Kidney (tissue), 14 donors: Measurements from ENCODE around the gene DENND2A. TPM values are rescaled to one million over a fixed set of nuclear protein-coding genes. Genes with fewer than 3 reads are reported as not detected.

Experiments used
- DNase-seq, 5 donors: peaks; one replicate each; pipeline ENCODE4 v3.0.0-alpha.2; 2013 to 2020
- FAIRE-seq: peaks from 2 replicates; lab custom pipeline; 2012; peaks lifted over from hg19 to GRCh38; lab: Jason Lieb, UNC
- H3K27ac ChIP-seq, 2 donors: one replicate each; pipeline ENCODE4 v1.7.0; 2013; ENCODE audit warnings: low read depth in 2 of 2, low read length in 2 of 2, inconsistent platforms in 1 of 2
- H3K27me3 ChIP-seq: one replicate; pipeline ENCODE4 v1.7.1; 2013; ENCODE audit warnings: low read length, inconsistent platforms; ENCODE audit not compliant: control insufficient read depth, insufficient read depth
- H3K36me3 ChIP-seq, 3 donors: one replicate each; pipeline versions ENCODE4 v1.7.0 to v1.7.1; 2013; ENCODE audit warnings: low read length in 3 of 3, control low read depth in 1 of 3, inconsistent platforms in 1 of 3; ENCODE audit not compliant: insufficient read depth in 3 of 3, control insufficient read depth in 2 of 3
- H3K4me1 ChIP-seq, 3 donors: one replicate each; pipeline versions ENCODE4 v1.7.0 to v1.7.1; 2013; ENCODE audit warnings: low read length in 3 of 3, inconsistent platforms in 1 of 3, low read depth in 1 of 3; ENCODE audit not compliant: control insufficient read depth in 2 of 3, insufficient read depth in 2 of 3
- H3K4me3 ChIP-seq, 3 donors: one replicate each; pipeline versions ENCODE4 v1.7.0 to v1.8.1; 2013; ENCODE audit warnings: low read length in 3 of 3, control low read depth in 1 of 3, inconsistent platforms in 1 of 3
- H3K9ac ChIP-seq, 3 donors: one replicate each; pipeline versions ENCODE4 v1.7.0 to v1.7.1; 2013; ENCODE audit warnings: low read length in 3 of 3, control low read depth in 1 of 3, inconsistent platforms in 1 of 3
- H3K9me3 ChIP-seq, 3 donors: one replicate each; pipeline versions ENCODE4 v1.7.0 to v1.7.1; 2013; ENCODE audit warnings: low read length in 3 of 3, control low read depth in 1 of 3, inconsistent platforms in 1 of 3; ENCODE audit not compliant: control insufficient read depth in 2 of 3, insufficient read depth in 1 of 3
- intact Hi-C: fragments of 100-400 bp; cut with DNase I; formaldehyde crosslinking; loops from one replicate; pipeline ENCODE4 v1.11.1; 2022
- polyA plus RNA-seq: library from polyadenylated mRNA; stranded (reverse); fragments of 350-450 nt; fragmentation: Illumina TruSeq; extraction: RNeasy Lipid Tissue Mini Kit (QIAGEN cat#74804); gene quantifications from one replicate; pipeline ENCODE4 v1.2.3, GENCODE V29; 2014; ENCODE audit warnings: low read depth, low replicate concordance; ENCODE audit not compliant: insufficient read depth
- total RNA-seq: library from RNA; stranded (reverse); fragmentation: NEBNext Ultra II Directional; extraction: Animal tissue kit (Norgen Biotek cat#: 25700); gene quantifications from one replicate; pipeline ENCODE4 v1.2.1, GENCODE V29; 2021
- TF ChIP-seq, protein P1 (sequence below): IDR thresholded peaks from 3 replicates; pipeline ENCODE4 v1.5.1; 2012; ENCODE audit warnings: mild to moderate bottlenecking, moderate library complexity, borderline replicate concordance; ENCODE audit not compliant: insufficient read depth; ENCODE audit errors: extremely low read depth
- donor health status: control.
- donor health status: control.
- donor health status: control.
- donor health status: control.
- donor health status: control.
- donor health status: DM: yes; HTN: yes; CAD: no.
- donor health status: Normal renal cell carcinoma (clear cell type).

DENND2A gene
- total and polyA plus RNA-seq, 2 donors from 2014 or later, result 6.5 to 18.0 TPM

DNA sequence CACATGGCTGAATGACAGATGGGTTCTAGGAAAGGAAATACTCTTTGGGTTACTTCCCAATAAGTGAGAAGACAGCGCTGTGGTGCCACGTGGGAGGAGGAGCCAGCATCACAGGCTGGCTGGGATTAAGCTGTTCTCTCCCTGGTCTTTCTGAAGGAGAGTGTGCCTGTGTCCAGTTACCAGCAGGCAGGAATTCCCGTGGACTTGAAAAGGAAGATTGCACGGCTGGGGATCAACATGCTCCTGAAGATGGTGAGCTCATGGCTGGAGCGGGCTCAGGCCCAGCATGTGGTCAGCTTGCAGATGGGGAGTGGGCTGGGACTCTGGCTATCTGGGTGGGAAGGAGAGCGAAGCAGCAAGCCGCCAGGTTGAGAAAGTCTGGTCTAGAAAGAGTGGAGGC, 40.3 kb upstream of the DENND2A start:
- H3K27me3 ChIP-seq, result no peaks in the 10 kb centered on the region
- no peak for FAIRE-seq
- no peaks in the 10 kb centered on the region for H3K9me3 ChIP-seq
- no peaks in the 10 kb centered on the region for H3K4me1 ChIP-seq
- TF ChIP-seq, protein P1, sequence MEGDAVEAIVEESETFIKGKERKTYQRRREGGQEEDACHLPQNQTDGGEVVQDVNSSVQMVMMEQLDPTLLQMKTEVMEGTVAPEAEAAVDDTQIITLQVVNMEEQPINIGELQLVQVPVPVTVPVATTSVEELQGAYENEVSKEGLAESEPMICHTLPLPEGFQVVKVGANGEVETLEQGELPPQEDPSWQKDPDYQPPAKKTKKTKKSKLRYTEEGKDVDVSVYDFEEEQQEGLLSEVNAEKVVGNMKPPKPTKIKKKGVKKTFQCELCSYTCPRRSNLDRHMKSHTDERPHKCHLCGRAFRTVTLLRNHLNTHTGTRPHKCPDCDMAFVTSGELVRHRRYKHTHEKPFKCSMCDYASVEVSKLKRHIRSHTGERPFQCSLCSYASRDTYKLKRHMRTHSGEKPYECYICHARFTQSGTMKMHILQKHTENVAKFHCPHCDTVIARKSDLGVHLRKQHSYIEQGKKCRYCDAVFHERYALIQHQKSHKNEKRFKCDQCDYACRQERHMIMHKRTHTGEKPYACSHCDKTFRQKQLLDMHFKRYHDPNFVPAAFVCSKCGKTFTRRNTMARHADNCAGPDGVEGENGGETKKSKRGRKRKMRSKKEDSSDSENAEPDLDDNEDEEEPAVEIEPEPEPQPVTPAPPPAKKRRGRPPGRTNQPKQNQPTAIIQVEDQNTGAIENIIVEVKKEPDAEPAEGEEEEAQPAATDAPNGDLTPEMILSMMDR, result no peak
- no peak overlapping the region for H3K27ac ChIP-seq
- H3K4me3 ChIP-seq, result no peak overlapping the region
- intact Hi-C loops, result no loop called here
- H3K9ac ChIP-seq, result no peak overlapping the region
- peaks cover 0 to 9% (median 3%) of the 10 kb centered on the region in 3 donors for H3K36me3 ChIP-seq
- DNase-seq, result no peak

- H3K9me3 ChIP-seq, result no peaks in the 10 kb centered on the region
- no peak for DNase-seq
- intact Hi-C loops, result no loop called here
- TF ChIP-seq, protein P1, result no peak
- peaks cover 0 to 9% (median 3%) of the 10 kb centered on the region in 3 donors for H3K36me3 ChIP-seq
- no peak overlapping the region for H3K9ac ChIP-seq
- no peak overlapping the region for H3K27ac ChIP-seq
- FAIRE-seq, result no peak
- H3K4me3 ChIP-seq, result no peak overlapping the region
- H3K4me1 ChIP-seq, result peaks cover 0 to 8% (median 0%) of the 10 kb centered on the region in 3 donors
- H3K27me3 ChIP-seq, result no peaks in the 10 kb centered on the region
These were observed 38.6 kb upstream of the DENND2A start for GRCh38 chr7:140679186-140679585.

DNA sequence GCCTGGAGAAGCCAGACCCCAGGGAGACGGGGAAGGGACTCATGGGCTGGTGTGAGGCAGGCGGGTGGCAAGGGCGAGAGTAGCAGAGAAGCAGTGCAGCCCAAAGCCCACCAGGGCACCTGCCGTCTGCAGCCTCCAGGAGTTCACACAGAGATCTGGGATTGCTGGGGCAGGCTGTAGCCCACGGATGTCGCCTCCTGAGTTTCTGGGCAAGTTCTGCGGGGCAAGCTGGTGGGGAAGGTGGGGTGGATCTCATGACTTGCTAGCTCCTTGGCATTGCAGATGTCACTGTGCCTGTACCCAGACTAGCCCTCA, 38.2 kb upstream of the DENND2A start:
- Histone ChIP-seq H3K4me1 (peaks cover 0 to 12% (median 0%) of the 10 kb centered on the region in 3 donors), H3K9me3 (no peaks in the 10 kb centered on the region), H3K36me3 (peaks cover 0 to 9% (median 3%) of the 10 kb centered on the region in 3 donors), H3K27me3 (no peaks in the 10 kb centered on the region), H3K27ac (no peak overlapping the region), H3K9ac (no peak overlapping the region), H3K4me3 (no peak overlapping the region)
- TF ChIP-seq, protein P1, result no peak
- FAIRE-seq, result no peak
- DNase-seq, result peak in 1 of 5 donors; percentile 46
- intact Hi-C loops, result no loop called here
